GM19035 (cell line): Measurements from ENCODE around the gene HOXB4.

Experiments
- ATAC-seq: cut with Tn5 transposase; IDR thresholded peaks from one replicate; pipeline ENCODE4 v1.9.1; 2021; ENCODE audit not compliant: unreplicated experiment

The HOXB4 gene

GRCh38 chr17:48575066-48575582 lies 3.0 kb downstream of the HOXB4 start:
- ATAC-seq: no peak

- no peak for ATAC-seq
Observed at GRCh38 chr17:48574505-48575065, 3.6 kb downstream of the HOXB4 start.

GRCh38 chr17:48571826-48572417 lies 6.2 kb downstream of the HOXB4 start:
- no peak for ATAC-seq

DNA sequence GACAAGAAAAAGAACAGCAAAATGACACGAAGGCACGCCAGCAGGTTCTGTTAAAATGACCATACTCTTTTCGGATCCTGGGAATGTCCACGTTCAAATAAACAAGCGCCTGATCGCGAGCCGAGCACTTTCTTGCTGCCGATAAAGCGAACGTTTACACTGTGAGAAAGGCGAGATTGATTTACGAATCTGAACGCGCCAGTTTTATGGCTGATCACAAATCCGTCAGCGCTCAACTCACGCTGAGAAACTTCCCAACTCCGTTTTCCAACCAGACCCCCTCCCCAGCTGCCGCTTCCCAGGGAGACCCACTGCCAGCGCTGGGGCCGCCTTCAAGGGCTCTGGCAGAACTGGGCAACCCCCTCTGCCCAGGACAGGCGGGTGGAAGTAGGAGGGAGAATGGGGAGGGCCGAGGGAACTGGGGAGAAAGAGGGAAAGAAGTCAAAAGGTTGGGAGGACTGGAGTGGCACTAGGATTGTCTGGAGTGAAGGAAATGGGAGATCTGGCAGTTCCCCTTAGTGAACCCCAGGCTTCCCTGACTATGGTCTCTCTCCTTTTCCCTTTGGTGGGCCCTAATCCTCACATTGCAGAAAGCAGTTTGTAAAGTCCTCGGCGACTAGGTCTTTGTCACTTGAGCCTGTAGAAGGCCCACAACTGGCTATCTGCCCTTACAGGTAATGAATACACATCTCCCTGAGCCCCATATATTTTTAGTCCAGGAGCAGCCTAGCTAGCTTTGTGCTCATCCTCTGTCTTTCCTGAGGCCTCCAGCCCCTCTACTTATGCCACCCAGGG lies 6.9 kb downstream of the HOXB4 start:
- ATAC-seq: no peak

DNA sequence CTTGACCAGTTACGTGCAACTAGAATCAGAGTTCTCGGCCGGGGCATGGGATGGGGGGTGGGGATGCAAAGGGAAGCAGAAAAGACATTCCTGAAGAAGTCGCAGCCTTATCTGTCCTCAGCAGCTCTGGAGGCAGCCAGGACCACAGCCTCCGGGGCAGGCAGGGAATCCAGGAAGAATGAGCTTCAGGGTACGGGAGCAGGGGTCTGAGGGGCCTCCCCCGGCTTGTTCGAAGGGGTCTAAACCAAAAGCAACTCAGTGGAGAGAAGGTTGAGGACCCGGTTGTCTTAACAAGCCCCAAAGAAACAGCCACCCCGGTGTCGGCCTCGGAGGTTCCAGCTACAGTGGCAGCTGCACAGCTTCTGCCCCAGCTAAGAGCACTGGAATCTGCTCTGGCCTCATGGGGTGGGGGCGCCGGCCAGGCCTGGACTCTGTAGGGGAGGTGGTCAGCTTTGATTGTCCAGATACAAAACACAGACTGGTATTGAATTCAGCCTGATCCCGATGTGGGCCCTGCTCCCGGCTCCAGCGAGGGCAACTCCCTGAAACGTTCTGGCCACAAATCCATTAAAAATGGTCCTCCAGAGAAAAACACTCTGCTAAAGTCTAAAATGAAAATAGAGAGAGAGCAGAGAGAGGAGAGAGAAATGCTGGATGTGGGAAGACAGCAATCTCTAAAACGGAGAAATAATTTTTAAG lies 7.7 kb downstream of the HOXB4 start:
- no peak for ATAC-seq

- no peak for ATAC-seq
Observed at GRCh38 chr17:48569674-48570324, 8.4 kb downstream of the HOXB4 start.

DNA sequence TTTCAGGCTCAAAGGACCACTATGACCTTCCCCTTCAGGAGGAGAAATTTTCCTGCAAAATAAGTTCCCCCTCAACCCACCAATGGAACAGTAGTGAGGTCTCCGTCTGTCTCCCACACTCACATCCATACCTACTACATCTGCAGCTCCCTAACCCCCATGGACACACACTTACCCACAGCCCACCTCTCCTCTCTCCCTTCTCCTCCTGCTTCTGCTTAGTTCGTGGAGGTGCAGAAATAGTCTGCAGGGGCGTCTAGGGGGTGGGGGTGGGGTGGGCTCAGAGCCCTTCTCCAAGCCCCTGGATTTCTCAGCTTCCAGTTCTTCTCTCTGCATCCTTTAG lies 8.9 kb downstream of the HOXB4 start:
- ATAC-seq: no peak

DNA sequence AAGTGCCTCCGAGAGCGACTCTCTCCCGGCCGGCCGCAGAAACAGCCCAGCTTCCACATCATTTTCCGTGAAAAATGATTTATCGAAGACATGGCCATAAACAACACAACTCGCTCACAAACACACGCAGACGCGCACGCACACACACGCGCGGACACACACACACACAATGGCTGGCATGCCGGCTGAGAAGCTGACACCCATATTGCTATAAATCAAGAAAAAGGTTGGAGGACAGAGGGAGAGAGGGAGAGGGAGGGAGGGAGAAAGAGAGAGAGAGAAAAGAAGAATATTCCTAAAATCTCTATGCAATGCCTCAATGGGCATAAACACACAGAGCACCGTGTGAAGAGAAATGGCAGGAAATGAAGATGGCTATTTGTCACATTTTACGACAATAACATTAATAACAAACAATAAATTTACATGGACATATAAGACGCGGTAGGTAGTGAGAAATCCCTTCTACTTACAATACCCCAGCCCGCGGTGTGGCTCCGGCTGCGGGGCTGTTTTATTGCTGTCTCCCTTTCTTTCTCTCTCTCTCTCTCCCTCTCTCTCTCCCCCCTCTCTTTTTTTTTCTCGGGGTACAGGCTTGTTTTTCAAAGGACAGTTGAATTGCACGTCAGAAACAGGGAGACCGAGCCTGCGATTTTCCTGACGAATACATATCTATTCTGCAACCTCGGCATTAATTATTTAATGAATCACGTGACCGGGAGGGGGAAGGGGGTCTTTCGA lies 9.5 kb downstream of the HOXB4 start:
- ATAC-seq: no peak

GRCh38 chr17:48567646-48568354 lies 10.3 kb downstream of the HOXB4 start:
- no peak for ATAC-seq

DNA sequence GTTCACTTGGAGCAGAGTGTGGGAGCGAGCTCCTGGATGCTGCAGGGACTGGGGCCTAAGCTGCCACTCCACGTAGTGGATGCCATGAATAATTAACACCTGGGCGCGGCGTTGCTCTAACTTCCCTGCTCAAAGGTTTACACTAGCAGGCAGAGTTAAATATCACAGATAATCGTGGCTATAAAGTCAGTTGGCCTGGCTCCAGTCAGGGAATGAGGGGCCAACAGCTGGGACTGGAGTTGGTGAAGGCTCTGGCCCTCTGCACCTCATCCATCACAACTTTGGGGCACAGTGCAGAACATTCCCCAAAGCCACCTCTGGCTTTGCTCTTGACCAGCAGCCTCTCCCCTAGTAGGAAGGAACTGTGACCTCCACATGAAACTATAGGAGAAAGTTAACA lies 10.9 kb downstream of the HOXB4 start:
- no peak for ATAC-seq

DNA sequence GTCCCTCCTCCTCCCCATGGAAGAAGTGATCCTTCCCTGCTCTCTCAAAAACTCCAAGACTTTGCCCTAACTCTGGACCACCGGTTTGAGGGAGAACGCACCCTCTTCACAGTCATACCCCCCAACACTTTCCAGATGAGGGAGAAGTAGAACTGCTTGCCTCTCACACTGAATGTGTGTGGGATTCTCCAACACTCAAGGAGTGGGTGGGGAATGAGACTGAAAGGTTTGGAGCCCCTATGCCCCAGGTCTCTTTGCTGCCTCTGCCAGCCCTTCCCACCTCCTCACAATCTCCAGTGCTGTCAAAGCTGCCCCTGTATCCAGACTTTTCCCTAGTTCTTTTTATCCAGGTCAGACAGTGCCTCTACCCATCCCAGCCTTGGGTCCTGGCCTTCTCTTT lies 11.4 kb downstream of the HOXB4 start:
- no peak for ATAC-seq

DNA sequence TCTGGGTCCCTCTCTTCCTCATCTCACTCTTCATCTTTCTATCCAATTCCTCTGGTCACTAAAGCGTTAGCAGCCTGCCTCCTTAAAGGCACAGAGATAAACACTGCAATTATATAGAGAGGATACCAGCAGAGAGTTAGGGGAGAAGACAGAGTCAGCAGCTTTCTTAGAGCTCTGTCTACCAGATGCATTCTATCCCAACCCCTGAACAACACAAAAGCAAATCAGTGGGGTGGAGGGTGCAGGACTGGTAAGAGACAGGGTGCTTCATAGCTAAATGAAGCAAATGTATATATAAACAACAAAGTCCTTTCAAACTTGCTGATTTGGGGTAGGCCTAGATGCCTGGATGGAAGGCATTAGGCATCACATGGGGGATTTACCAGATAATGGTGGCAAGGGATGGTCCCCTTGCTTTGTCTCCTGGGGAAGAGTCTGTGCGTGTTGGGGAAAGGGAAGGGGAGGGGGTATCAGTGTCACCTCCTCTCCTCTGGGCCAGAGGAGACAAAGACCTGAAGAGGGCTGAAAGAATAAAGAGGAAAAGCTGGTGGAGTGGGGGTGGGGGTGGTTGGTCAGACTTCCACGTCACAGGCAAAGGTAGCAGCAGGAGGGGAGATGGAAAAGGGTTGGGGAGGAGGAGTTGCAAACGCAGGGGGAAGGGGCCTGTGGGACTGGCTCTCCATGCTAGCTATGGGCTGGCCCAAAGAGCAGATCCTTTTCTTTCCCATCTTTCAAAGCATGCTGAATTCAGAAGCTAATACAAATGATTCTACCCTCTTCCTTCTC lies 12.0 kb downstream of the HOXB4 start:
- no peak for ATAC-seq

- ATAC-seq: no peak
Observed at GRCh38 chr17:48565022-48565554, 13.1 kb downstream of the HOXB4 start.

DNA sequence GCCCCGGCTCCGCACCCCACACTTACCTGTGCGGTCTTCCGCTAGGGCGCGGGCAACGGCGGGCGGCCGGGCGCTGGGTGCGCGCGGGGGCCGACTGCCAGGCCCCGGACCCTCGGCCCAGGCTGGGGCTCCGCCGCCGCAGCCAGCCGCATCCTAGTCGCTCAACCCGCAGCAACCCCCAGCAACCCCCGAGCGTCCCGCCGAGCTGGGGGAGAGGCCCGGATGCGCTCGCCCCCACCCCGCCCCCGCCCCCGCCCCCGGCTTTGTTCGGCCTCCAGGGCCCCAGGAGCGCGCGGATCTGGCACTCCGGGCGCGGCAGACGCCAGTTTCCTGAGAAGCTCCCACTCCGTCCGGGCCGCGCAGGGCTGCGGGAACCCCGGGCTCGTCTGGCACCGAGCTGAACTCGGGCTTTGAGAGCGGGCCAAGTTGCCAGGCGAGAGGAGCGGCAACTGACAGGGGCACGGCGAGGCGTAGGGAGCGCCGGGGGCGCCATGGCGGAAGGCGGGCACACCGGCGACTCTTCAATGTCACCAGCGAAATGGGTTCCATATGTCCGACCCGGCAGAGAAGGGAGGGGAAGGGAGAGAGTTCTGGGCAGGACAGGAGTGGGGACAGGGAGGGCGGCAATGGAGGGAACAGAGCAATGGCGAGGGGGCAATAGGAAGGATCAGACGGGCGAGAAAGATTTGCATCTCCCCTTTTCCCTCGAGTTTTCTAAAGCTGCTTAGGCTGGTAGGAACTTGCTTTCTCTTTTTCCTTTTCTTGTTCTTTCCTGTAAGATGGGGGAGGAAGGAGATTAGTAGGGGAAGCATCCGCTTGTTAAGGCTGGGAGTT lies 13.7 kb downstream of the HOXB4 start:
- no peak for ATAC-seq

GRCh38 chr17:48563867-48564187 lies 14.3 kb downstream of the HOXB4 start:
- no peak for ATAC-seq

DNA sequence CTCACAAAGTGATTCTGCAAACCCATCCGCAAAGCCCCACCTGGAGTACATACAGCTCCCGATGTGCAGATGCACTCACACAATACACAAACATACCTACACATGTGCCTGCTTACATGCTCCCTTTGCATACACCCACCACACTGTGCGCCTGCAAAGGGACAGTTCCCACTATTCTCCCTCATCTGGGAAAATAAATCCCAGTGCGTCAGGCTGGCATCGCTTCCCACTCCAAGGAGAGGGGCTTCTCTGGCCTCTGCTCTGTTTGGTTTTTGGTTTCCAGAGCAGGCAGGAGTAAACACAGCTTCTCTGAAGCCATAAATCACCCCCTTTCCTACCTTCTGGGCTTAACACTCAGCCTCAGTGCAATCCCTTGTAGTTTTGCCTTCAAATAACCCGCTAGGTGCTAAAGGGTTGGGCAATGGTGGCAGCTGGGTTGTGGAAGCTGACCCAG lies 14.7 kb downstream of the HOXB4 start:
- no peak for ATAC-seq

- ATAC-seq: no peak
Observed at GRCh38 chr17:48562934-48563333, 15.2 kb downstream of the HOXB4 start.
